Hypothalamus (tissue), 51 donors: ENCODE measurements around the gene GPR82.
"Not testable (repeated sequence)": the region's sequence is repeated elsewhere in the genome, so short reads cannot be mapped to it uniquely, and the experiment has no call there.

ENCODE experiments used
- DNase-seq, 51 donors: peaks; one replicate each; lab custom pipeline; 2025; lab: John Stamatoyannopoulos, UW

The GPR82 gene

DNA sequence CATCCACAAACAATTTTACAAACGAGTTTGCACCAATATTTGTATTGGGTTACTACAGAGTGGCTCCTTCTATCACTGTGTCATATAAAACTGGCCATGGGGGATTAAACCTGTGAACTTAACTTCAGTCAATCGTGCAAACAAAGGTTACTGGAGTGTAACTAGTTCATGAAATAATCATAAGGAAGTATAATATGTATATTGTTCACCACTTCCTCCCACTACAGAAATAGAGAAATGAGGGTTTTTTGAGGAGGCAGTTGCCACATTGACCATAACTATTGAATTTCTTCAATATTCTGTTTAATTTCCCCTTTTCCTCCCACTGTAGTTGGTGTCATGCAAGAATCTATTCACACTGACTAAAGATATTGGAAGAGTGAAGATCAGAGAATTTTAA is at the start of gene GPR82:
TSS of gene GPR82 (plus strand) at position 356 of the 400 bp plus-strand sequence. CDS start 2,846 bp downstream, outside the sequence.
- DNase-seq, result no peak

- DNase-seq, result not testable (repeated sequence)
Measured at GRCh38 chrX:41676361-41676760, 47.6 kb upstream of the GPR82 start.

GRCh38 chrX:41677183-41678060 is 46.6 kb upstream of the GPR82 start:
- no peak for DNase-seq

GRCh38 chrX:41684138-41684537 is 39.8 kb upstream of the GPR82 start:
- no peak for DNase-seq

- DNase-seq, result no peak
Measured at GRCh38 chrX:41684940-41685339, 39.0 kb upstream of the GPR82 start.

- no peak for DNase-seq
Measured at GRCh38 chrX:41686788-41687187, 37.2 kb upstream of the GPR82 start.

DNA sequence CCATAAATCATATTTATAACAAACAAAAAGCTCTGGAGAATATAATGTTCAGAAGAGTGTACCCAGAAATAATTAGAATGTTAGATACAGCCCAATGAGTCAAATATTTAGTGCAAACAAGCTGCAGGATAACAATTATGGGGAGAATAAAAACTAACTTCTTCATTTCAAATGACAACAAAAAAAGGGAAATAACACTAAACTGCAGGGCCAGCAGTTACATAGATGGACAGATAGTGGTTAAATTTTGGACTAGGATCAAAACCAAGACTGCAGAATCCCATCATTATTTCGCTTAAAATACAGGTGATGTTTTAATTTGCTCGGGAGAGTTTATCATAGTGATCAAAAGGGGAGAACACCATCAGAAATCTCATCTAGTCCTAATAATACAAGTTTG is 35.8 kb upstream of the GPR82 start:
- no peak for DNase-seq

GRCh38 chrX:41688835-41689234 is 35.1 kb upstream of the GPR82 start, which contains the start of gene GPR34:
Gene GPR34, plus strand, starts transcription at chrX:41688973. Its CDS starts 6,661 bp downstream, at chrX:41695634.
- DNase-seq, result peak in 4 of 51 donors; percentile 0 to 5 (median 1)

GRCh38 chrX:41689711-41690110 is 34.3 kb upstream of the GPR82 start:
- DNase-seq, result no peak

GRCh38 chrX:41692162-41692749 is 31.7 kb upstream of the GPR82 start:
- no peak for DNase-seq

- DNase-seq, result no peak
Measured at GRCh38 chrX:41693024-41693423, 31.0 kb upstream of the GPR82 start.

GRCh38 chrX:41695426-41695825 is 28.6 kb upstream of the GPR82 start:
- DNase-seq, result no peak

DNA sequence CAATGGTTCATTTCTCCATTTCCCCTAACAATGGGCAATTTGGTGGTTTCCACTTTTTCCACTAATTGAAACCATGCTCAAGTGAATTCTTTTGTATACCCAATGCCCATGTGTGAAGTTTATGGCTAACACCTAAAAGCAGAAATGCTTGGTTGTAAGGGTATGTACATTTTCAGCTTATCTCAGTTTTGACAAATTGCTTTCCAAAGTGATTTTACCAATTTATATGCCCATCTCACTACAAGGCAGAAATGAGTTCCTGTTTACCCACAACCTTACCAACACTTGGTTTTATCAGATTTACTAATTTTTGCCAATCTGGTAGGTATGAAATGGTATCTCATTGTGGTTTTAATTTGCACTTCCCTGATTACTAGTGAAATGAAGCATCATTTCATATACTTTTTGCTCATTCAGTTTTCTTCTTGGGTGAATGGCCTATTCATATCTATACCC is 20.4 kb upstream of the GPR82 start:
- DNase-seq, result no peak

DNA sequence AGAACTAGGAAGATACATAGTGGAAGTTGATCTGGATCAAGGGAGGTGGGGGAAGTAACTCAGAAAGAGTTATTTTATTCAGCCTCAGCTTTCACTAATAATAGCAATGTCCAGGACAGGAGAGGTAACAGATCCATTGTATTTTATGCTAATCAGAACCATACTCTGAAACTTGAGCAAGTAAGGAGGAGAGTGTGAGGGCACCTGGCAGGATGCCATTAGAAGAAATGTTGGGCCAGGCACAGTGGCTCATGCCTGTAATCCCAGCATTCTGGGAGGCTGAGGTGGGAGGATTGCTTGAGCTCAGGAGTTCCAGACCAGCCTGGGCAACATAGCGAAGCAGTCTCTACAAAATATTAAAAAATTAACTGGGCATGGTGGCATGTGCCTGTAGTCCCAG is 18.9 kb upstream of the GPR82 start:
- DNase-seq, result no peak

- peak in 5 of 51 donors; percentile 0 to 2 (median 0) for DNase-seq
Measured at GRCh38 chrX:41705680-41706374, 18.2 kb upstream of the GPR82 start.

- no peak for DNase-seq
Measured at GRCh38 chrX:41707218-41707617, 16.8 kb upstream of the GPR82 start.

DNA sequence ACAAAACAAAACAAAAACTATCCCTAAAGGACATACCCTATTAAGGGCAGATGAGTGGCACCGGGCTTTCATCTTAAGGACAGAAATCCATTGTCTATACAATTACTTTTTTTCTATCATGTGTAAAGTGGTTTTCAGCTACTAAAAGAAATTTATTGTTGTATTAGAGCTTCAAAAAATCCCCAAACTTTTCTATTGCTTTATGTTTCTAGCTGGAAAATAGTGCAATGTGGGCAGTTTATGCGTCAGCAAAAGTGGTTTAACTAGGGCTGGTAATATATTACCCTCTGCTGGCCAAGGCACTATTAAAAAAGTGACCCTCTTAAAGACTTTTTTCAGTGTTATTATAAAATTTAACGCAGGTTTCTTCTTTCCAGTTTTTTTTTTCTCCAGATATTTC is 15.5 kb upstream of the GPR82 start:
- DNase-seq, result no peak

- DNase-seq, result no peak
Measured at GRCh38 chrX:41711021-41711667, 12.8 kb upstream of the GPR82 start.

- DNase-seq, result no peak
Measured at GRCh38 chrX:41716222-41716621, 7.8 kb upstream of the GPR82 start.

DNA sequence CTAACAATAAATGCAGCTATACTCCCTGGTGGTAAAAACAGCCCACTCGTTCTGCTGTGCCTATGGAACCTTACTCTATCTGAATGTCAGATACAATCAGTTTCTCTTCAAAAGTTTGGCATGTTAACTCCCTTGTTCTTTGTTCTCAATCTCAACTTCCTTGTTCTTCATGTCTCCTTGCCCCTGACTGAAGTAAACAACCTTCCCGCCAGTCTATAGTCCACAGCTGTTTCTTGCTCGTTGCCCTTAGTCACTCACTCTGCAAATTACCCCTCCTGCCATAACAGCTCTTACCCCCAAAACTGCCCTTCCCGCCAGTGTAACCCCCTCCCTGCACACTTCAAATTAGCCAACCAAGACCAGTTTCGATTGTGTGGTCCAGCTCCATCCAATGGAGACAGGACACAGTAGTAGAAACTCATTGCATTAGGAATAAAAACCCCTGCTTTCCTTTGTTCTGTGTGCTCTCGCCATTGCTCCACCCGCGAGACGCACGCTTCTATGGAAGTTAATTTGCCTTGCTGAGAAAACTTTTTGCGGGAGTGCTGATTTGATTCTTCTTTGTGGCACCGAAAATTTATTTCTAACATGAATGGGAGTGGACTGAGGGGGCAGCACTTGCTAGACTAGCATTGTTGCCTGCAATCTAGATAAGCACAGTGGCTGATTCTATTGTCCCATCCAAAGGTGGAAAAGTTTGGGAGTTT is 7.1 kb upstream of the GPR82 start:
- DNase-seq, result no peak
